Endothelial cell of umbilical vein (primary cell): ENCODE results near the gene RIPK3.

ENCODE experiments used
- CTCF ChIP-seq, 2 donors: IDR thresholded peaks; 1 replicate in 1 of 2; 2 replicates in 1 of 2; pipeline ENCODE4 v1.5.1; 2011; ENCODE audit warnings: low read length in 2 of 2, mild to moderate bottlenecking in 2 of 2, moderate library complexity in 2 of 2, control low read depth in 1 of 2, inconsistent platforms in 1 of 2, low read depth in 1 of 2; ENCODE audit not compliant: insufficient read depth in 1 of 2; ENCODE audit errors: extremely low read depth in 1 of 2
- EZH2 ChIP-seq: IDR thresholded peaks from 2 replicates; pipeline ENCODE4 v1.6.1; 2012; ENCODE audit warnings: borderline replicate concordance, low read depth, mild to moderate bottlenecking, moderate library complexity, low read length, inconsistent platforms; ENCODE audit not compliant: severe bottlenecking
- MAX ChIP-seq: IDR thresholded peaks from 2 replicates; pipeline ENCODE4 v1.6.1; 2011; ENCODE audit not compliant: insufficient read depth, insufficient read length
- POLR2A ChIP-seq: IDR thresholded peaks from 2 replicates; pipeline ENCODE4 v1.6.1; 2012; ENCODE audit warnings: low read depth, mild to moderate bottlenecking, control low read depth, low read length
- POLR2AphosphoS5 ChIP-seq: IDR thresholded peaks from 2 replicates; pipeline ENCODE4 v1.6.1; 2012; ENCODE audit warnings: low read depth, mild to moderate bottlenecking, control low read depth, low read length, moderate library complexity; ENCODE audit not compliant: insufficient read depth

GRCh38 chr14:24330973-24331674 lies 8.7 kb downstream of the RIPK3 start:
- TF ChIP-seq EZH2 (no peak), POLR2A (peak; percentile 47), CTCF (IDR thresholded peaks at IDR 0.05; ENCODE audit: extremely low read depth in 1 of 2, insufficient read depth in 1 of 2, low read depth in 1 of 2, low read length in 2 of 2) (no peak), POLR2AphosphoS5 (no peak), MAX (no peak)
